GM13976 (cell line): ENCODE data around the gene AS3MT.

Source experiments
- DNase-seq: peaks from one replicate; pipeline ENCODE4 v3.0.0; 2012; ENCODE audit warnings: low spot score
- in situ Hi-C: fragments of 300-500 bp; cut with MboI; formaldehyde crosslinking; loops from one replicate; pipeline ENCODE4 v1.12.0; 2022; ENCODE audit warnings: low sequenced_read_pairs, mixed read lengths, inconsistent platforms; ENCODE audit not compliant: unreplicated experiment
- TF ChIP-seq, protein P1 (sequence below): IDR thresholded peaks from 2 replicates; pipeline ENCODE4 v1.5.1; 2012; ENCODE audit warnings: borderline replicate concordance, mild to moderate bottlenecking; ENCODE audit not compliant: insufficient read depth; ENCODE audit errors: extremely low read depth, missing control alignments, control extremely low read depth

The AS3MT gene

DNA sequence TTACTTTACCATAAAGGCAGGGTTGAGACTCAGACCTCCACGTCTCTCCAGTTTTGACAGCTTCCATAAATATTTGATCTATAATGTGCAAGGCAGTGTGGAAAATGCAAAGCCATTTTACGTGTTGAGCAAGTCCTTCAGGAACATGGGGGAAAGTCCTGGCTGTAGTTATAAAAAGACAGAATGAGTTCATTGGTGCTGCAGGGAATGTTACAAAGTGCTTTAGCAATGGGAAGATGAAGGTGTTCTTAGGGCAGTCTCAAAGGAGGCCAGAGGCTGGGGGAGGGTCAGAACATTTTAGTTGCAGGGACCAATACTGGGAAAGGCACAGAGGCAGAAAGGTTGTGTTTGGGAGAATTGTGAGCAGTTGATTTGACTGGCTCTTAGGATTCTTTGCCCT is 76.7 kb downstream of the AS3MT start:
- in situ Hi-C loops: no loop called here
- no peak for DNase-seq
- TF ChIP-seq, protein P1, sequence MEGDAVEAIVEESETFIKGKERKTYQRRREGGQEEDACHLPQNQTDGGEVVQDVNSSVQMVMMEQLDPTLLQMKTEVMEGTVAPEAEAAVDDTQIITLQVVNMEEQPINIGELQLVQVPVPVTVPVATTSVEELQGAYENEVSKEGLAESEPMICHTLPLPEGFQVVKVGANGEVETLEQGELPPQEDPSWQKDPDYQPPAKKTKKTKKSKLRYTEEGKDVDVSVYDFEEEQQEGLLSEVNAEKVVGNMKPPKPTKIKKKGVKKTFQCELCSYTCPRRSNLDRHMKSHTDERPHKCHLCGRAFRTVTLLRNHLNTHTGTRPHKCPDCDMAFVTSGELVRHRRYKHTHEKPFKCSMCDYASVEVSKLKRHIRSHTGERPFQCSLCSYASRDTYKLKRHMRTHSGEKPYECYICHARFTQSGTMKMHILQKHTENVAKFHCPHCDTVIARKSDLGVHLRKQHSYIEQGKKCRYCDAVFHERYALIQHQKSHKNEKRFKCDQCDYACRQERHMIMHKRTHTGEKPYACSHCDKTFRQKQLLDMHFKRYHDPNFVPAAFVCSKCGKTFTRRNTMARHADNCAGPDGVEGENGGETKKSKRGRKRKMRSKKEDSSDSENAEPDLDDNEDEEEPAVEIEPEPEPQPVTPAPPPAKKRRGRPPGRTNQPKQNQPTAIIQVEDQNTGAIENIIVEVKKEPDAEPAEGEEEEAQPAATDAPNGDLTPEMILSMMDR: no peak

DNA sequence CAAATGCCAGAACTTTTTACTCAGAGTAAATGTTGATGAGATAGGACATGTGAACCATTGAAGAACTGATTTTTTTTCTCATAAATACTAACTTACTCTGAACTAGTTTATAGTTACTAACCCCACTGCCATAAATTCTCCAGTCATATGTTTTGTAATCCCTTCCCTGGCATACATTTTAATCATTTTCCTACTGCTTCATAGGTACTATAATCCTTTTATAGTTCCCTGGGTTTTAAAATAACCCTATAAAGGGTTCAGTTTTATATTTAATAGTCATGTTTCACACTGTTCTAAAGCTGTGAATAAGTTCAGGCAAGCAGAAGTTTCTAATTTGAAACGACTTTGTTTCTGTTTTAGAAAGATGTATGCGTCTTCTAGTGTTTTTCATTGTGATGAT is 77.7 kb downstream of the AS3MT start:
- DNase-seq: no peak
- TF ChIP-seq, protein P1: no peak
- in situ Hi-C loops: no loop called here

DNA sequence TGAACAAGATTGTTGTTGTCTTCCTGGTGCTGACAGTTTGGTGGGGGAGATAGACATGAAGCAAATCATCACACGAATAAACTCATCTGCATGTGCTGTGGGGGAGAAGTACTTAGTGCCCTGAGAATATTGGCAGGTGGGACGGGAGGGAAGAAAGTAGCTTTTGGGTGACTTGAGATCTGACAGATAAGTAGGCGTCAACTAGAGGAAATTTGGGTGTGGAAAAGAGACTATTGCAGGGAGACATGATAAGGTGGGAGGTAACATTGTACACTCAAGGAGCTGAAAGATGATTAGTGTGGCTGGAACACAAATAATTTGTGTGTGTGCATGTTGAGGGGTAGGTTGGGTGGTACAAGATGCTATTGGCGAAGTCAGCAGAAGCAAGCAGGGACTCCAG is 78.9 kb downstream of the AS3MT start:
- DNase-seq: no peak
- in situ Hi-C loops: no loop called here
- TF ChIP-seq, protein P1: no peak

DNA sequence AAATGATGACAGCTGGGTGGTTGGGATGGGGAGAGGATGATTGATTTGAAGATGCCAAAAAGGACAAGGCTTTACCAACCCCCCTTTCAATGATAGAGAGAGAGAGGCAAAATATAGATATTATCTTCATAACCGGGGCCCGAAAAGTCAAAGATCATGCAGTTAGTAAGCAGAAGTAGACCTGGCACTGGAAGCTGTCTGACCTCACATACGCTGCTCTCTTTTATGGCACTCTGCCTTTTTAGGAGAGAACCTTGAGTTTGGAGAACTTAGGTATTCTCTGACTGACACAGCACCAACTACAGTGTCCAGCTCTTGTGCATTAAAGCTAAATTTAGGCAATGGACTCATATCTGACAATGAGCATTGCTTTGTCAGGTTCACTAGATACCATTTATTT is 79.5 kb downstream of the AS3MT start:
- DNase-seq: no peak
- TF ChIP-seq, protein P1: no peak
- in situ Hi-C loops: no loop called here

DNA sequence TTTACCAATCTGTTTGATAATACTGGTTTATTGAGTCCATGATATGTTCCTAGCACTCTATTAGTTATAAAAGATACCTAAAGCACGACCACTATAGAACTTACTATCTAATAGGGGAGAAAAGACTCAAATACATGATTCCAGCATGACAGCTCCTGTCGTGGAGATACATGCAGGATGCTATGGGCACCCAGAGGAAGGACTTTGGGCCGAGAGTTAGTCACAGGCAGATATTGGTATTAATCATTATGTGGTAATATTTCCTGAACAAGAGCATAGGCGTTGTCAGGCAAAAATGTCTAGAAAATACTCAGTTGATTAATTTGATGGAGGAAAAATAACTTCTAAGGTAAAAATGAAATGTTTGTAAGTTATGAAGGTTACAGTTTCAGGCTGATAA is 80.6 kb downstream of the AS3MT start:
- in situ Hi-C loops: no loop called here
- no peak for DNase-seq
- TF ChIP-seq, protein P1: no peak

DNA sequence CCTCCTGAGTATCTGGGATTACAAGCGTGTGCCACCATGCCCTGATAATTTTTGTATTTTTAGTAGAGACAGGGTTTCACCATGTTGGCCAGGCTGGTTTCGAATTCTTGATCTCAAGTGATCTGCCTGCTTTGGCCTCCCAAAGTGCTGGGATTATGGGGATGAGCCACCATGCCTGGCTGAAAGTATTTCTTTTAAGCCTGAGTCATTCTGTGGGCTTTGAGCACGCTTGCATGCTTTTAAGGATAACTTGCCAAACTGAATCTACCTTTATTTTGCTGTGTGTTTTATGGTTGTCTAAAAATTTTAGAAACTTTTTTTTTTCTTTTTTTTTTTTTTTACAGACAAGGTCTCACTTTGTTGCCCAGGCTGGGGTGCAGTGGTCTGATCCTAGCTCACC is 82.0 kb downstream of the AS3MT start:
- no peak for DNase-seq
- in situ Hi-C loops: no loop called here
- TF ChIP-seq, protein P1: no peak
